GM23248 (cell line): ENCODE measurements around the gene ATE1.

ENCODE experiments used
- EZH2 ChIP-seq: fragments of 200-600 bp; sonication (generic); IDR thresholded peaks from 2 replicates; pipeline ENCODE4 v1.6.1; 2018; ENCODE audit warnings: antibody characterized with exemption, mild to moderate bottlenecking; ENCODE audit not compliant: insufficient read depth, poor library complexity, severe bottlenecking
- EZH2phosphoT487 ChIP-seq: fragments of 200-600 bp; sonication (generic); IDR thresholded peaks from 2 replicates; pipeline ENCODE4 v1.6.1; 2018; ENCODE audit warnings: antibody characterized with exemption, moderate library complexity, mild to moderate bottlenecking, low read depth; ENCODE audit not compliant: insufficient read depth

DNA sequence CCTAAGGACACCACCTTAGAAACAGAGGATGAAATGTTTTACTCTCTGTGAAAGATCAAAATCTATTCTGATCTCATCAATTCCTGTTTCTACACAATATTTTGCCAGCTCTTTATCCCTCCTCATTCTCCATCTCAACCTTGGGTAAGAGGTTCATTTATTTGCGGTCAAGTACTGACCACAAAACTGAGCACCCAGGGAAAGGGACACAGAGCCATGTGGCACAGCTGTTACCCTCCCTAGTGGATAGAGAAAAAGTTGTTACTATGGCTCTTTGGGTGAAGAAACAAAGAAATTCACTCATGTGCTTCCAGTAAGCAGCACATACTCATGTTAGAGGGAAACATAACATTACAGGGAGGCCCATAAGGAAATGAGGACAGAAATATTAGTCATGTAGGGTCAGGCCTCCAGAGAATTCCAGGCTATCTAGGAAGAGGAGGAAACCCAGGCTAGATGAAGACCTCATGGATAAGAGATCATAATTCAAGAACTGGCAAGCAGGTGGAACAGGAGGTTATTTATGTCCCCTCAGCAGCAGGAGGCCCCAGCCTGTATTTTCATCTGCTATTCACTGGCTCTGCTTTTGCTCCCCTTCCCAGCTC, 114.5 kb downstream of the ATE1 start:
- TF ChIP-seq EZH2 (no peak), EZH2phosphoT487 (no peak)
